WTC11 (cell line): ENCODE results near the gene UBE2S.

Source experiments
- AFF4 ChIP-seq: sonication (generic); formaldehyde crosslinking; IDR thresholded peaks from 2 replicates; pipeline ENCODE4 v1.8.1; 2023; ENCODE audit warnings: mild to moderate bottlenecking, missing genetic modification reagents, borderline replicate concordance
- CREB1 ChIP-seq: sonication (generic); formaldehyde crosslinking; IDR thresholded peaks from 2 replicates; pipeline ENCODE4 v1.8.0; 2023; ENCODE audit warnings: mild to moderate bottlenecking, missing genetic modification reagents
- CTCF ChIP-seq: fragments of 200-600 bp; IDR thresholded peaks from 2 replicates; pipeline ENCODE4 v1.8.0; 2022; ENCODE audit warnings: antibody characterized with exemption
- MAX ChIP-seq: sonication (generic); formaldehyde crosslinking; IDR thresholded peaks from 2 replicates; pipeline ENCODE4 v1.8.0; 2022; ENCODE audit warnings: mild to moderate bottlenecking, missing genetic modification reagents

GRCh38 chr19:55419624-55420236 is 12.1 kb upstream of the UBE2S start:
- no peak for TF ChIP-seq AFF4
- TF ChIP-seq MAX (CRISPR knock-in tag) = no peak
- TF ChIP-seq CTCF = no peak
- no peak for TF ChIP-seq CREB1 (CRISPR knock-in tag)
